Urothelium cell line (cell line): ENCODE data around the gene SDF2L1.
"Not testable (repeated sequence)": the region's sequence is repeated elsewhere in the genome, so short reads cannot be mapped to it uniquely, and the experiment has no call there.

Source experiments
- DNase-seq: peaks from one replicate; pipeline ENCODE4 v3.0.0; 2011; ENCODE audit warnings: low spot score, mixed read lengths
- FAIRE-seq: peaks from 2 replicates; lab custom pipeline; 2011; peaks lifted over from hg19 to GRCh38; lab: Jason Lieb, UNC

SDF2L1 gene

GRCh38 chr22:21657360-21658032 lies 15.4 kb downstream of the SDF2L1 start:
- FAIRE-seq, result no peak
- peak; percentile 73 for DNase-seq

- FAIRE-seq, result no peak
Observed at GRCh38 chr22:21659864-21660525, 17.9 kb downstream of the SDF2L1 start.

GRCh38 chr22:21660904-21661303 lies 18.8 kb downstream of the SDF2L1 start:
- FAIRE-seq (no peak), DNase-seq (no peak)

More at GRCh38 chr22:21659864-21660525, 17.9 kb downstream of the SDF2L1 start:
- no peak for DNase-seq

- no peak for DNase-seq
Observed at GRCh38 chr22:21661991-21662390, 19.9 kb downstream of the SDF2L1 start.

GRCh38 chr22:21663738-21664137 lies 21.6 kb downstream of the SDF2L1 start:
- DNase-seq, result no peak
- no peak for FAIRE-seq

More at GRCh38 chr22:21661991-21662390, 19.9 kb downstream of the SDF2L1 start:
- FAIRE-seq, result no peak

- FAIRE-seq, result peak; percentile 52
- DNase-seq, result no peak
Observed at GRCh38 chr22:21665047-21665851, 23.1 kb downstream of the SDF2L1 start.

- FAIRE-seq (no peak), DNase-seq (no peak)
Observed at GRCh38 chr22:21666786-21667185, 24.7 kb downstream of the SDF2L1 start.

GRCh38 chr22:21669026-21669425 lies 26.9 kb downstream of the SDF2L1 start:
- no peak for DNase-seq
- FAIRE-seq, result no peak

GRCh38 chr22:21672107-21672629 lies 30.1 kb downstream of the SDF2L1 start:
- no peak for FAIRE-seq
- DNase-seq, result no peak

- FAIRE-seq, result no peak
- no peak for DNase-seq
Observed at GRCh38 chr22:21673534-21674321, 31.6 kb downstream of the SDF2L1 start.

GRCh38 chr22:21674638-21675245 lies 32.6 kb downstream of the SDF2L1 start:
- DNase-seq (no peak), FAIRE-seq (no peak)

GRCh38 chr22:21677606-21678443 lies 35.7 kb downstream of the SDF2L1 start:
- FAIRE-seq (peak; percentile 20), DNase-seq (no peak)

- not testable (repeated sequence) for FAIRE-seq, DNase-seq
Observed at GRCh38 chr22:21678842-21679241, 36.7 kb downstream of the SDF2L1 start.

GRCh38 chr22:21679383-21679782 lies 37.3 kb downstream of the SDF2L1 start:
- DNase-seq (no peak), FAIRE-seq (no peak)

GRCh38 chr22:21680830-21681565 lies 38.9 kb downstream of the SDF2L1 start:
- DNase-seq, result no peak
- FAIRE-seq, result peak; percentile 46

- DNase-seq (no peak), FAIRE-seq (peak; percentile 58)
Observed at GRCh38 chr22:21681566-21682370, 39.7 kb downstream of the SDF2L1 start.

- FAIRE-seq (no peak), DNase-seq (no peak)
Observed at GRCh38 chr22:21682385-21683175, 40.5 kb downstream of the SDF2L1 start.
